Measurements from ENCODE around the gene RPH3AL. TPM values are rescaled to one million over a fixed set of nuclear protein-coding genes. Genes with fewer than 3 reads are reported as not detected.

The RPH3AL gene
- total and polyA plus RNA-seq, 2 donors from 2014 or later = 18.1 to 55.9 TPM

DNA sequence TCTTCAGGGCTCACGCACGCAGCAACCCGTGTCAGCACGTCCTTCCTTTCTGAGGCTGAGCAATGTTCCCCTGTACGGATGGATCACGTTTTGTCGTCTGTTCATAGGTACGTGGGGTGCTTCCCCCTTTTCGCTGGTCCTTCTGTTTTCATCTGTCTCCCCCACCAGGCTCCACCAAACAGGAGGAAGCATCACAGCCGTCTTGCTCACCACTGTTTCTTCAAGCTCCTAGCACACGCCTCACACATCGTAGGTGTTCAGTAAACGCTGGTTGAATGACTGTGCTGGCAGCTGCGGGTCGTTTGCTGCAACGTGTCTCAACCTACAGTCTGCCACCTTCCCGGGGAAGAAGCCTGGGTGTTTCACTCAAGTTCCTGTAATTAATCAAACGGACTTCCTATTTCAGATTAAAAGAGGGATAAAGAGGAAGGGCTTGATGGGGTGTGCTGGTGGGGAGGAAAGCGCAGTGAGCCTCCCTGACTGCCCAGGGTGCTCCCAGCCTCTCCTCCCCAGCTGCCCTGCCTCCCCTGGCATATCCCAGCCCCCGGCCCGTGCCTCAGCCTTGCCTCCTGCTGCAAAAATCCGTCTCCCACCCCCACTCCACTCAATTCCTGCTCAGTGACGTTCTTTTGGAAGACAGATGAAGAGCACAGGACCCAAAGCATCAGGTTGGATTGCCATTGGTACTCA lies 94.4 kb downstream of the RPH3AL start:
- no peak for TF ChIP-seq CTCF (IDR thresholded peaks at IDR 0.05; ENCODE audit: borderline replicate concordance, extremely low read depth, insufficient read depth)
- intact Hi-C loops (cut with DNase I) = no loop called here
- DNase-seq (peak in 1 of 5 donors; percentile 44), FAIRE-seq (no peak)
- Histone ChIP-seq H3K27me3 (ENCODE audit: control insufficient read depth, insufficient read depth, low read length) (no peaks in the 10 kb centered on the region), H3K9ac (ENCODE audit: low read length in 3 of 3) (no peak overlapping the region), H3K4me3 (ENCODE audit: low read length in 3 of 3) (no peak overlapping the region), H3K27ac (ENCODE audit: low read depth in 2 of 2, low read length in 2 of 2) (peak overlapping the region in 1 of 2 donors; percentile 67), H3K36me3 (ENCODE audit: control insufficient read depth in 2 of 3, insufficient read depth in 3 of 3, low read length in 3 of 3) (no peaks in the 10 kb centered on the region), H3K9me3 (ENCODE audit: control insufficient read depth in 2 of 3, insufficient read depth in 1 of 3, low read length in 3 of 3) (no peaks in the 10 kb centered on the region), H3K4me1 (ENCODE audit: control insufficient read depth in 2 of 3, insufficient read depth in 2 of 3, low read depth in 1 of 3, low read length in 3 of 3) (peaks cover 0 to 4% (median 0%) of the 10 kb centered on the region in 3 donors)

DNA sequence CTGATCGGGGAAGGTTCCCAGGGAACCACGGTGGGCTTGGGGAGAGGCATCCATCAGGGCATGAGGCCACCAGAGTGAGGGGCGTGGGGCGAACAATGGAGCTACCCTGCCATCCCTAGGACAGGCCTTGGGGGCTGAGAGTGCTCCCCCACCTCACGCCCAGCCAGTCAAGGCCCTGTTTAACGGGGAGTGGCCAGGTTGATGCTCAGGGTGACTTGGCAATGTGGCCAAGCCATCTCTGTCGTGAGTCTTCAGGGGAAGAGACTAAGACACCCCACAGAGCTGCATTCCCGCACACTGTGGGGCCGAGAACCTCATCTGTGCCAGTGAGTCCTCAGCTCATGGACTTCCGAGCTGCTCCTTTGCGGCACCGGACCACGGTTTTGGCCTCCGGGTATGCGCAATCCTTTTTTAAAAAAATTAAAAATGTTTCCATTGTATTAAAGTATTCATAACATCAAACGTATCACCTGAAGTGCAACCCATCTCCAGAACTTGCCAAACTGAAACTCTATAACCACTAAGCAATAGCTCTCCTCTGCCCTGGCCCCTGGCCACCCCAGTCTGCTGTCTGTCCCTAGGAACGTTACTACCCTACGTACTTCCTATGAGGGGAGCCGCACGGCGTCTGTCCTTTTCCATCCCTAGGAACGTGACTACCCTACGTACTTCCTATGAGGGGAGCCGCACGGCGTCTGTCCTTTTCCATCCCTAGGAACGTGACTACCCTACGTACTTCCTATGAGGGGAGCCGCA lies 99.3 kb downstream of the RPH3AL start:
- H3K27ac ChIP-seq (ENCODE audit: low read depth in 2 of 2, low read length in 2 of 2) = no peak overlapping the region
- DNase-seq = peak in 1 of 5 donors; percentile 37
- no peaks in the 10 kb centered on the region for H3K27me3 ChIP-seq (ENCODE audit: control insufficient read depth, insufficient read depth, low read length)
- H3K9me3 ChIP-seq (ENCODE audit: control insufficient read depth in 2 of 3, insufficient read depth in 1 of 3, low read length in 3 of 3) = no peaks in the 10 kb centered on the region
- no peak for TF ChIP-seq CTCF (IDR thresholded peaks at IDR 0.05; ENCODE audit: borderline replicate concordance, extremely low read depth, insufficient read depth)
- H3K9ac ChIP-seq (ENCODE audit: low read length in 3 of 3) = no peak overlapping the region
- H3K4me1 ChIP-seq (ENCODE audit: control insufficient read depth in 2 of 3, insufficient read depth in 2 of 3, low read depth in 1 of 3, low read length in 3 of 3) = no peaks in the 10 kb centered on the region
- no peak overlapping the region for H3K4me3 ChIP-seq (ENCODE audit: low read length in 3 of 3)
- no peak for FAIRE-seq
- H3K36me3 ChIP-seq (ENCODE audit: control insufficient read depth in 2 of 3, insufficient read depth in 3 of 3, low read length in 3 of 3) = no peaks in the 10 kb centered on the region
- intact Hi-C loops (cut with DNase I) = no loop called here

DNA sequence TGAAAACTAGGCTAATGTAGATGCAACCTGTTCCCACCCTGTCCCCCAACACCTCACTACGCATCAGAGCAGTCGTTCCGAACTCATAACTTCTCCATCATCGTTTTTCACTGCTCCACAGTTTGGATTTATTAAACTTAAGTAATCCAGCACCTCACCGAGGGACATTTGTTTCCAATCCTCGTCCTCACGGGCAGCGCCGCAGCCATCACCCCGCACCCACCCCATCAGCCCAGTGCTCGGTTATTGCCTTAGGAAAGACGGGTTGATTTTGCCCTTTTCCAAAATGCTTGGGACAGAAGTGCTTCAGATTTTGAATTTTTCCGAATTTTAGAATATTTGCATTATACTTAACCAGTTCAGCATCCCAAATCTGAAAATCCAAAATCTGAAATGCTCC lies 100.2 kb downstream of the RPH3AL start:
- intact Hi-C loops (cut with DNase I) = no loop called here
- Histone ChIP-seq H3K4me1 (ENCODE audit: control insufficient read depth in 2 of 3, insufficient read depth in 2 of 3, low read depth in 1 of 3, low read length in 3 of 3) (peaks cover 0 to 4% (median 0%) of the 10 kb centered on the region in 3 donors), H3K4me3 (ENCODE audit: low read length in 3 of 3) (no peak overlapping the region), H3K27me3 (ENCODE audit: control insufficient read depth, insufficient read depth, low read length) (no peaks in the 10 kb centered on the region), H3K9ac (ENCODE audit: low read length in 3 of 3) (no peak overlapping the region), H3K9me3 (ENCODE audit: control insufficient read depth in 2 of 3, insufficient read depth in 1 of 3, low read length in 3 of 3) (no peaks in the 10 kb centered on the region), H3K27ac (ENCODE audit: low read depth in 2 of 2, low read length in 2 of 2) (no peak overlapping the region), H3K36me3 (ENCODE audit: control insufficient read depth in 2 of 3, insufficient read depth in 3 of 3, low read length in 3 of 3) (no peaks in the 10 kb centered on the region)
- FAIRE-seq (no peak), DNase-seq (peak in 1 of 5 donors; percentile 10)
- TF ChIP-seq CTCF (IDR thresholded peaks at IDR 0.05; ENCODE audit: borderline replicate concordance, extremely low read depth, insufficient read depth) = no peak
